ENCODE results near the gene ACSBG1. TPM values are rescaled to one million over a fixed set of nuclear protein-coding genes. Genes with fewer than 3 reads are reported as not detected.

Gene ACSBG1
- polyA plus RNA-seq, 1 donor from 2014 or later: 0.32 TPM

DNA sequence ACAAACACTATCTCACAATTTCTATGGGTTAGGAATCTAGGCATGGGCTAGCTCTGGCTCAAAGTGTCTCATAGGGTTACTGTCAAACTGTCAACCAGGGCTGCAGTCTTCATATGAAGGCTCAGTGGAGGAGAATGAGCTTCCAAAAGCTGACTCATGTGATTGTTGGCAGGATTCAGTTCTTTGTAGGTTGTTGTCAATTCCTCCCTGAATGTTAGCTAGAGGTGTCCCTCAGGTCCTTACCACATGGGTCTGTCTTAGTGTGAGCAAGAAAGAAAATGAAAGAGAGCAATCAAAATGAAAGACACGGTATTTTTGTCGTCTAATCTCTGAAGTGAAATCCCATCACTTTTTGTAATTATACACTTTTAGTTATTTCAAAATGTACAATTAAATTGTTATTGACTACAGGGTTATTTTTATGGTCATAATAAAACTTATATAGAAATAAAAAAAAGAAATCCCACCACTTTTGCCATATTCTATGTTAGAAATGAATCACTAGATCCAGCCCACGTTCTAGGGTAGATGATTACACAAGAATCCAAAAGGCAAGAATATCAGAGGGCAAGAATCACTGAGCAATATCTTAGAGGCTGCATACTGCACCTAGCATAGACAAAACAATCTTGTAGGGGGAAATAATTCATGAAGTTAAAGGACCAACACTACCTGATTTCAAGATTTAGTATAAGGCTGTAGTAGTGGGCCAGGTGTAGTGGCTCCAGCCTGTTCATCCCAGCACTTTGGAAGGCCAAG, 8.4 kb downstream of the ACSBG1 start:
- H2AFZ ChIP-seq (ENCODE audit: low read depth, low read length): no peak overlapping the region
- no peak overlapping the region for H3K27ac ChIP-seq (ENCODE audit: low read length)
- H3K9me3 ChIP-seq (ENCODE audit: low read length): no peaks in the 10 kb centered on the region
- H3K36me3 ChIP-seq (ENCODE audit: insufficient read depth, low read length): no peaks in the 10 kb centered on the region
- H3K27me3 ChIP-seq (ENCODE audit: insufficient read depth, low read depth, low read length): no peaks in the 10 kb centered on the region
- H3K9ac ChIP-seq (ENCODE audit: low read length): no peak overlapping the region
- no peaks in the 10 kb centered on the region for H3K9me2 ChIP-seq (ENCODE audit: insufficient read depth, low read length)
- no peak overlapping the region for H3K4me3 ChIP-seq (ENCODE audit: low read length)
- H4K20me1 ChIP-seq (ENCODE audit: insufficient read depth): no peaks in the 10 kb centered on the region
- no peak overlapping the region for H3K4me2 ChIP-seq (ENCODE audit: low read length)
- H3F3A ChIP-seq (ENCODE audit: insufficient read depth, low read length, poor library complexity, severe bottlenecking): no peaks in the 10 kb centered on the region
- no peaks in the 10 kb centered on the region for H3K79me2 ChIP-seq (replicated peaks; ENCODE audit: insufficient read depth, low read length)
- no peak for TF ChIP-seq POLR2AphosphoS5 (IDR thresholded peaks at IDR 0.05)
- no peak for TF ChIP-seq EZH2 (IDR thresholded peaks at IDR 0.05; ENCODE audit: borderline replicate concordance, insufficient read depth, low read length, poor library complexity, severe bottlenecking)
- TF ChIP-seq, protein P1, sequence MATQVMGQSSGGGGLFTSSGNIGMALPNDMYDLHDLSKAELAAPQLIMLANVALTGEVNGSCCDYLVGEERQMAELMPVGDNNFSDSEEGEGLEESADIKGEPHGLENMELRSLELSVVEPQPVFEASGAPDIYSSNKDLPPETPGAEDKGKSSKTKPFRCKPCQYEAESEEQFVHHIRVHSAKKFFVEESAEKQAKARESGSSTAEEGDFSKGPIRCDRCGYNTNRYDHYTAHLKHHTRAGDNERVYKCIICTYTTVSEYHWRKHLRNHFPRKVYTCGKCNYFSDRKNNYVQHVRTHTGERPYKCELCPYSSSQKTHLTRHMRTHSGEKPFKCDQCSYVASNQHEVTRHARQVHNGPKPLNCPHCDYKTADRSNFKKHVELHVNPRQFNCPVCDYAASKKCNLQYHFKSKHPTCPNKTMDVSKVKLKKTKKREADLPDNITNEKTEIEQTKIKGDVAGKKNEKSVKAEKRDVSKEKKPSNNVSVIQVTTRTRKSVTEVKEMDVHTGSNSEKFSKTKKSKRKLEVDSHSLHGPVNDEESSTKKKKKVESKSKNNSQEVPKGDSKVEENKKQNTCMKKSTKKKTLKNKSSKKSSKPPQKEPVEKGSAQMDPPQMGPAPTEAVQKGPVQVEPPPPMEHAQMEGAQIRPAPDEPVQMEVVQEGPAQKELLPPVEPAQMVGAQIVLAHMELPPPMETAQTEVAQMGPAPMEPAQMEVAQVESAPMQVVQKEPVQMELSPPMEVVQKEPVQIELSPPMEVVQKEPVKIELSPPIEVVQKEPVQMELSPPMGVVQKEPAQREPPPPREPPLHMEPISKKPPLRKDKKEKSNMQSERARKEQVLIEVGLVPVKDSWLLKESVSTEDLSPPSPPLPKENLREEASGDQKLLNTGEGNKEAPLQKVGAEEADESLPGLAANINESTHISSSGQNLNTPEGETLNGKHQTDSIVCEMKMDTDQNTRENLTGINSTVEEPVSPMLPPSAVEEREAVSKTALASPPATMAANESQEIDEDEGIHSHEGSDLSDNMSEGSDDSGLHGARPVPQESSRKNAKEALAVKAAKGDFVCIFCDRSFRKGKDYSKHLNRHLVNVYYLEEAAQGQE (IDR thresholded peaks at IDR 0.05; ENCODE audit: borderline replicate concordance): no peak
- TF ChIP-seq, protein P2, sequence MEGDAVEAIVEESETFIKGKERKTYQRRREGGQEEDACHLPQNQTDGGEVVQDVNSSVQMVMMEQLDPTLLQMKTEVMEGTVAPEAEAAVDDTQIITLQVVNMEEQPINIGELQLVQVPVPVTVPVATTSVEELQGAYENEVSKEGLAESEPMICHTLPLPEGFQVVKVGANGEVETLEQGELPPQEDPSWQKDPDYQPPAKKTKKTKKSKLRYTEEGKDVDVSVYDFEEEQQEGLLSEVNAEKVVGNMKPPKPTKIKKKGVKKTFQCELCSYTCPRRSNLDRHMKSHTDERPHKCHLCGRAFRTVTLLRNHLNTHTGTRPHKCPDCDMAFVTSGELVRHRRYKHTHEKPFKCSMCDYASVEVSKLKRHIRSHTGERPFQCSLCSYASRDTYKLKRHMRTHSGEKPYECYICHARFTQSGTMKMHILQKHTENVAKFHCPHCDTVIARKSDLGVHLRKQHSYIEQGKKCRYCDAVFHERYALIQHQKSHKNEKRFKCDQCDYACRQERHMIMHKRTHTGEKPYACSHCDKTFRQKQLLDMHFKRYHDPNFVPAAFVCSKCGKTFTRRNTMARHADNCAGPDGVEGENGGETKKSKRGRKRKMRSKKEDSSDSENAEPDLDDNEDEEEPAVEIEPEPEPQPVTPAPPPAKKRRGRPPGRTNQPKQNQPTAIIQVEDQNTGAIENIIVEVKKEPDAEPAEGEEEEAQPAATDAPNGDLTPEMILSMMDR (IDR thresholded peaks at IDR 0.05; ENCODE audit: poor library complexity, severe bottlenecking): no peak
- TF ChIP-seq TAF1 (IDR thresholded peaks at IDR 0.05; ENCODE audit: low read depth): no peak
- TF ChIP-seq EP300 (conservative IDR thresholded peaks at IDR 0.05; ENCODE audit: poor library complexity, severe bottlenecking): no peak
- TF ChIP-seq SMC3 (conservative IDR thresholded peaks at IDR 0.05; ENCODE audit: poor library complexity): no peak
- TF ChIP-seq RAD21 (conservative IDR thresholded peaks at IDR 0.05): no peak
- TF ChIP-seq MXI1 (conservative IDR thresholded peaks at IDR 0.05; ENCODE audit: poor library complexity, severe bottlenecking): no peak

DNA sequence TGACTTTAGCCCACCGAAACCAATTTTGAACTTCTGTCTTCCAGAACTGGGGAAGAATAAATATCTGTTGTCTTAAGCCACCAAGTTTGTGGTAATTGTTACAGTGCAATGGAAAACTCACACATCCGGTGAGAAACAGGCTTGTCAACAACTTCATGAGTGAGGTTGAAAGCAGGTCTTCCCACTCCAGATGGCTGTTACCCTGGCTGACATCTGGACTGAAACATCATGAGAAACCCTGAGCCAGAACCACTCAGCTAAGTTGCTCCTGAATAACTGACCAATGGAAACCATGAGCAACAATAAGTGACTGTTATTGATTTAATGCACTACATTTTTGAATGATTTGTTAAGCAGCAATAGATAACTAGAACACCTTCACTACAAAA, 10.3 kb downstream of the ACSBG1 start:
- no peak overlapping the region for H3K4me2 ChIP-seq (ENCODE audit: low read length)
- no peaks in the 10 kb centered on the region for H3F3A ChIP-seq (ENCODE audit: insufficient read depth, low read length, poor library complexity, severe bottlenecking)
- no peak overlapping the region for H3K27ac ChIP-seq (ENCODE audit: low read length)
- H3K36me3 ChIP-seq (ENCODE audit: insufficient read depth, low read length): no peaks in the 10 kb centered on the region
- H3K27me3 ChIP-seq (ENCODE audit: insufficient read depth, low read depth, low read length): no peaks in the 10 kb centered on the region
- no peaks in the 10 kb centered on the region for H3K9me3 ChIP-seq (ENCODE audit: low read length)
- no peaks in the 10 kb centered on the region for H4K20me1 ChIP-seq (ENCODE audit: insufficient read depth)
- TF ChIP-seq, protein P2 (IDR thresholded peaks at IDR 0.05; ENCODE audit: poor library complexity, severe bottlenecking): no peak
- TF ChIP-seq SMC3 (conservative IDR thresholded peaks at IDR 0.05; ENCODE audit: poor library complexity): no peak
- TF ChIP-seq POLR2AphosphoS5 (IDR thresholded peaks at IDR 0.05): no peak
- no peak for TF ChIP-seq EP300 (conservative IDR thresholded peaks at IDR 0.05; ENCODE audit: poor library complexity, severe bottlenecking)
- TF ChIP-seq EZH2 (IDR thresholded peaks at IDR 0.05; ENCODE audit: borderline replicate concordance, insufficient read depth, low read length, poor library complexity, severe bottlenecking): no peak
- no peak for TF ChIP-seq MXI1 (conservative IDR thresholded peaks at IDR 0.05; ENCODE audit: poor library complexity, severe bottlenecking)
- TF ChIP-seq RAD21 (conservative IDR thresholded peaks at IDR 0.05): no peak
- no peak for TF ChIP-seq TAF1 (IDR thresholded peaks at IDR 0.05; ENCODE audit: low read depth)
- TF ChIP-seq, protein P1 (IDR thresholded peaks at IDR 0.05; ENCODE audit: borderline replicate concordance): no peak
- no peak overlapping the region for H2AFZ ChIP-seq (ENCODE audit: low read depth, low read length)
- no peak overlapping the region for H3K9ac ChIP-seq (ENCODE audit: low read length)
- no peaks in the 10 kb centered on the region for H3K79me2 ChIP-seq (replicated peaks; ENCODE audit: insufficient read depth, low read length)
- no peak overlapping the region for H3K4me3 ChIP-seq (ENCODE audit: low read length)
- H3K9me2 ChIP-seq (ENCODE audit: insufficient read depth, low read length): no peaks in the 10 kb centered on the region
